Psoas muscle (tissue), 8 donors: ENCODE data around the gene OR52E2. TPM values are rescaled to one million over a fixed set of nuclear protein-coding genes. Genes with fewer than 3 reads are reported as not detected.

Source experiments
- ATAC-seq, 4 donors: fragments of 200-7000 bp; cut with Tn5 transposase; one replicate each; pipeline ENCODE4 v1.9.1; 2020; ENCODE audit warnings: moderate library complexity in 3 of 4, mild to moderate bottlenecking in 2 of 4
- DNase-seq, 2 donors: peaks; one replicate each; pipeline ENCODE4 v3.0.0-alpha.2; 2020
- H3K27ac ChIP-seq: fragments of 200-600 bp; one replicate; pipeline ENCODE4 v1.8.0; 2022
- H3K27me3 ChIP-seq, 3 donors: fragments of 200-600 bp in 1 of 3; one replicate each; pipeline versions ENCODE4 v1.6.1 to v1.8.0; 2013 to 2022; ENCODE audit warnings: low read length in 2 of 3, mild to moderate bottlenecking in 2 of 3, moderate library complexity in 1 of 3; ENCODE audit not compliant: insufficient read depth in 3 of 3
- H3K36me3 ChIP-seq, 2 donors: fragments of 200-600 bp in 1 of 2; one replicate each; pipeline versions ENCODE4 v1.6.1 to v1.8.0; 2013 to 2022; ENCODE audit warnings: low read depth in 1 of 2, mild to moderate bottlenecking in 1 of 2, moderate library complexity in 1 of 2; ENCODE audit not compliant: insufficient read depth in 1 of 2
- H3K4me1 ChIP-seq: fragments of 200-600 bp; one replicate; pipeline ENCODE4 v1.8.0; 2022
- H3K4me3 ChIP-seq: fragments of 200-600 bp; one replicate; pipeline ENCODE4 v1.8.0; 2022; ENCODE audit warnings: mild to moderate bottlenecking
- H3K9me3 ChIP-seq: fragments of 200-600 bp; one replicate; pipeline ENCODE4 v1.8.0; 2022
- CTCF ChIP-seq: fragments of 200-600 bp; IDR thresholded peaks from one replicate; pipeline ENCODE4 v1.8.0; 2022; ENCODE audit warnings: antibody characterized with exemption
- WGBS, 3 donors: extraction: QIAGEN DNeasy Blood & Tissue Kit; methylation state at CpG; one replicate each; pipeline versions ENCODE4 v1.1.6 to v1.1.7; 2013; 5-methylcytosine and 5-hydroxymethylcytosine counted together
- intact Hi-C, 2 donors: fragments of 100-400 bp; cut with DNase I; formaldehyde crosslinking; loops; one replicate each; pipeline versions ENCODE4 v1.11.0 to v1.14.2; 2022
- polyA plus RNA-seq, 3 donors: library from polyadenylated mRNA; stranded (reverse); fragments of 200-250 nt; gene quantifications; one replicate each; pipeline ENCODE4 v1.2.3, GENCODE V29; 2013
- total RNA-seq, 4 donors: library from RNA; stranded (reverse); fragmentation: NEBNext Ultra II Directional in 2 of 4; extraction: Animal tissue kit (Norgen Biotek cat#: 25700) in 2 of 4; gene quantifications; one replicate each; pipeline versions ENCODE4 v1.2.1 to v1.2.4, GENCODE V29; 2021 to 2023
- donor health status: healthy with polysubstance abuse.
- donor health status: DM: no; HTN: no; CAD: no; lungs with moderate emphysema.
- donor health status: Bipolar disorder and iron deficiency.
- donor health status: healthy.
- donor health status: DM: yes; HTN: yes; CAD: no.
- donor health status: DM: no; HTN: no; CAD: no.
- donor health status: DM: no; HTN: no; CAD: no.
- donor health status: DM: yes; HTN: yes; CAD: no.

The OR52E2 gene
- total and polyA plus RNA-seq, 7 donors, result not detected

DNA sequence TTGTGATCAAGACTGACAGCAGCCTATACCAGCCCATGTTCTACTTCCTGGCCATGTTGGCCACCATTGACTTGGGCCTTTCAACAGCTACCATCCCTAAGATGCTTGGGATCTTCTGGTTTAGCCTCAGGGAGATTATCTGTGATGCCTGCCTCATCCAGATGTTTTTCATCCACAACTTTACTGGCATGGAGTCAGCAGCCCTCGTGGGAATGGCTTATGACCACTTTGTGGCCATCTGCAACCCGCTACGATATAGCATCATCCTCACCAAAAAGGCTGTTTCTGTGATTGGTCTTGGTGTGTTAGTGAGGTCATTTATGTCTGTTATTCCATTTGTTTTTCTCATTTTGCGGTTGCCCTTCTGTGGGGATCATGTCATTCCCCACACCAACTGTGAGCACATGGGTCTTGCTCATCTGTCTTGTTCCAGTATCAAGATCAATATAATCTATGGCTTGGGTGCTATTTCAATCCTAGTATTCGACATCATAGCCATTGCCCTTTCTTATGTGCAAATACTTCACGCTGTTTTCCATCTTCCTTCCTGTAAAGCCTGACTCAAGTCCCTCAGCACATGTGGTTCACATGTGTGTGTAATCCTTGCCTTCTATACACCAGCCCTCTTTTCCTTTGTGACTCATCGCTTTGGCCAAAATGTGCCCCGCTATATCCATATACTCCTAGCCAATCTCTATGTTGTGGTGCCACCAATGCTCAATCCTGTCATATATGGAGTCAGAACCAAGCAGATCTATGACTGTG lies 33.6 kb upstream of the OR52E2 start:
- no peaks in the 10 kb centered on the region for H3K36me3 ChIP-seq
- H3K4me1 ChIP-seq, result no peaks in the 10 kb centered on the region
- H3K27me3 ChIP-seq, result no peaks in the 10 kb centered on the region
- ATAC-seq (no peak), DNase-seq (no peak)
- no peak overlapping the region for H3K27ac ChIP-seq
- TF ChIP-seq CTCF, result no peak
- 76 to 82% (median 76%) methylated on average over 8 of the region's 8 CpGs for WGBS, 3 donors
- H3K4me3 ChIP-seq, result no peak overlapping the region
- intact Hi-C loops, result no loop called here
- no peaks in the 10 kb centered on the region for H3K9me3 ChIP-seq

DNA sequence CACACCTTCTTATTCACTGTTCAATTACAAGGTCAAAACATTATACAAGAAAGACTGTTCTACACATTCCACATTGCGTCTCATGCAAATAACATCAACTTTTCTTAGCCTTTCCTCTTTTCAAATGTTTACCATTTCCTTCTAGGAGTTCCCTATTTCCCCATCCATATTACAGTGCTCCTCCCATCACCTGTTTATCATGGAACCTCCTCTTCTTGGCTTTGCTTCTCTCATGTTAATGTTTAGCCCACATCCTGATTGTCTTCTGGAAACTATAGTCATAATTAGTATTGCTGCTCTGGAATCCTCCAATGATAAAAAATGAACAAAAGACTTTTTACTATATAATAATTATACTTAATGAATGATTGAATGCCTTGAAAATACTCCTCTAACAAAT lies 31.2 kb upstream of the OR52E2 start:
- intact Hi-C loops, result no loop called here
- 83 to 88% (median 88%) methylated on average over 1 of the region's 1 CpG for WGBS, 3 donors
- Histone ChIP-seq H3K27ac (no peak overlapping the region), H3K36me3 (no peaks in the 10 kb centered on the region), H3K4me1 (no peaks in the 10 kb centered on the region), H3K4me3 (no peak overlapping the region), H3K9me3 (no peaks in the 10 kb centered on the region), H3K27me3 (no peaks in the 10 kb centered on the region)
- no peak for ATAC-seq
- TF ChIP-seq CTCF, result no peak
- DNase-seq, result no peak

DNA sequence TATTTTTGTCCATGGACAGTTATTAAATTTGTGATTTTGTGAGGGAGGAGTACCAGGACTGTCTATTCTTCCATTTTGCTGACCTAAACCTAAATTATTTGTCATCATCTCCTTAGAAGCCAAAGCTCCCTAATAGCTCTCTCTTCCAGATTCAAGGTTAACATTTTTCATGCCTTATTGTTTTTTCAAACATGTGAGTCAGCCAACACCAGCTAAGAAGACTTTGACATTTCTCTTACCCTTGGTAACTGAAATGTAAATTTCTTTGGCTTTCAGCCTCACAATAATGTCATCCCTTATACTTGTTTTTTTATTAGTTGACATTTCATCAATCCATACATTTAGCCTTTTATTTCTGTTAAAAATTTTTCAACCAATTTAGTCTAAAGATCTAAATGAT lies 29.1 kb upstream of the OR52E2 start:
- Histone ChIP-seq H3K27me3 (no peaks in the 10 kb centered on the region), H3K4me3 (no peak overlapping the region), H3K4me1 (no peaks in the 10 kb centered on the region), H3K36me3 (no peaks in the 10 kb centered on the region), H3K9me3 (no peaks in the 10 kb centered on the region), H3K27ac (no peak overlapping the region)
- intact Hi-C loops, result no loop called here
- no peak for TF ChIP-seq CTCF
- ATAC-seq (no peak), DNase-seq (no peak)

DNA sequence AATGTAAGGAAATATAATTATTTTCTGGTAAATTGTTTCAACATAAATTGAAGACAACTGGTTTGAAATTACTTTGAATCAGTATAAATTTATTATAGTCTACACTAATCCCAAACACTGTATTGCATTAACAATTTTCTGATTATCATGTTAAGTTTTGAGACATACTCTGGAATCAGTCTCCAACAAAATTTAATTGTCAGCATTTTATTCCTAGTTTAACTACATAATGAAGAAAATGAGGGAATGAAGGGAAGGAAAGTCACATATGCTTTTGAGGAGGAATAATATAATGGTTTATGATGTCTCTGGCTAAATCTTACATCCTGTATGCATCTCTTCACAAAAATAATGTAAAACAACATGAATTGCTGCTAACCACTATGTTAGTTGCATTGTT lies 24.2 kb upstream of the OR52E2 start:
- H3K27ac ChIP-seq, result no peak overlapping the region
- no peaks in the 10 kb centered on the region for H3K36me3 ChIP-seq
- no peak for TF ChIP-seq CTCF
- no peaks in the 10 kb centered on the region for H3K9me3 ChIP-seq
- DNase-seq, result no peak
- no peak for ATAC-seq
- H3K27me3 ChIP-seq, result no peaks in the 10 kb centered on the region
- H3K4me1 ChIP-seq, result no peaks in the 10 kb centered on the region
- no peak overlapping the region for H3K4me3 ChIP-seq
- intact Hi-C loops, result no loop called here

DNA sequence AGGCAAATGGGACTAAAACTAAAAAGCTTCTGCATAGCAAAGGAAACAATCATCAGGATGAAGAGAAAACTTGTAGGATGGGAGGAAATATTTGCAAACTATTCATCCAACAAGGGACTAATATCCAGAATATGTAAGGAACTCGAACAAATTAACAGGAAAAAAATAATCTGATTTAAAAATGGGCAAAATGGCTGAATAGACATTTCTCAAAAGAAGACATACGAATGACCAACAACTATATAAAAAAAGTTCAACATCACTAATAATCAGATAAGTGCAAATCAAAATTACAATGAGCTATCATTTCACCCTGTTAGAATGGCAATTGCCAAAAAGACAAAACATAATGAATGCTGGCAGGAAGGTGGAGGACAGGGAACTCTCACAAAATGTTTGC lies 22.0 kb upstream of the OR52E2 start:
- no peak for TF ChIP-seq CTCF
- no peaks in the 10 kb centered on the region for H3K9me3 ChIP-seq
- H3K36me3 ChIP-seq, result no peaks in the 10 kb centered on the region
- no peak overlapping the region for H3K27ac ChIP-seq
- ATAC-seq, result no peak
- H3K4me3 ChIP-seq, result no peak overlapping the region
- DNase-seq, result no peak
- WGBS, 3 donors, result 62 to 67% (median 65%) methylated on average over 2 of the region's 2 CpGs
- no peaks in the 10 kb centered on the region for H3K4me1 ChIP-seq
- H3K27me3 ChIP-seq, result no peaks in the 10 kb centered on the region
- intact Hi-C loops, result no loop called here
